Lower leg skin (tissue), 3 donors: ENCODE results near the gene TNS3.

Experiments used
- CTCF ChIP-seq, 3 donors: fragments of 450-650 bp; IDR thresholded peaks; one replicate each; pipeline ENCODE4 v1.5.1; 2016; ENCODE audit warnings: antibody characterized with exemption in 3 of 3, mild to moderate bottlenecking in 3 of 3, moderate library complexity in 2 of 3
- POLR2A ChIP-seq, 2 donors: fragments of 450-650 bp; IDR thresholded peaks; one replicate each; pipeline ENCODE4 v1.6.1; 2016 to 2017; ENCODE audit warnings: antibody characterized with exemption in 2 of 2, mild to moderate bottlenecking in 1 of 2, moderate library complexity in 1 of 2

DNA sequence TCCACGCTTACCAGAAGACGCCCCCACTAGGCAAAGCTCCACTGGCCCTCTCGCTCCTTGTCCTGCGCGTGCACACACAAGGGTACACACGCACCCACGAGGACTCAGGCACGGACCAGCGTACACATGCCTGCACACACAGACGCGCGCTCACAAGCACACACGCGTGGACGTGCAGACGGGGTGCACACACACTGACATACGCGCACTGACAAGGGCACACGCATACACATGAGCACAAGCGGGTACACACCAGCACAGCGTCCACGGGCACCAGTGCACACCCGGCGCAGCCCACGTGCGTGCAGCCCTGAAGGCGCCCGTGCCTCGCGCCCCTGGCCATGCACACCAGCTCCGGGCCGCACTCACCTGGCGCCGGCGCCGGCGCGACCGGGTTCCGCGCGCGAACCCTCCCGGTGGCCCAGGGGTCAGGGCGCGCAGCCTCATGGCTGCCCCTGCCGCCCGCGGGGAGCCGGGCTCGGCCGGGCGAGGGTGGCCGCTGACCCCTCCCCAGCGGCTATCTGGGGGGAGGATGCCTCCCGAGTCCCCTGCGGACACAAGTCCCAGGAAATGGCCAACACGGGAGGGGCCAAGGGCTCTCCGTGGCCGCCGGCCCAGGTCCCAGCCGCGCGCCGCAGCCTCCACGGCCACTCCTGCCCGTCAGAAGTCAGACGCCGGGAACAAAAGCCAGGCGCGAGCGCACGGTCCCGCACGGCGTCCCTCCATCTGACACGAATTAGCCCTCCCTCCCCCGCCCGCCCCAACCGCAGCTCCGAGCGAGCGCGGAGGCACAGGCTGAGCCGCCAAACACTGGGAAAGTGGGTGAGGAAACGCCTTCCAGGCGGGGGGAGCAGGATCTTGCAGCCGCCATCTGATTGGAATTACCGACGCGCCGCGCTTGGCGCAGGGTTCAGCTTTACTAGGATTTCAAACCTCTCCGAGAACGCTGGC is 45.0 kb downstream of the TNS3 start:
- TF ChIP-seq CTCF (IDR thresholded peaks at IDR 0.05) (no peak), POLR2A (IDR thresholded peaks at IDR 0.05) (no peak)
